DOHH2 (cell line): ENCODE measurements around the gene MRTFA.

Experiments
- H3F3A ChIP-seq: fragments of 200-600 bp; sonication (generic), shearing (Covaris generic); 2 replicates; pipeline ENCODE4 v1.6.0; 2016; ENCODE audit warnings: antibody characterized with exemption, mild to moderate bottlenecking; ENCODE audit not compliant: control insufficient read depth, insufficient read depth
- H3K27ac ChIP-seq: fragments of 200-600 bp; sonication (generic); 2 replicates; pipeline ENCODE4 v1.5.1; 2014; ENCODE audit warnings: low read depth, mild to moderate bottlenecking, low read length, moderate library complexity
- H3K27me3 ChIP-seq: fragments of 200-600 bp; sonication (generic); 2 replicates; pipeline ENCODE4 v1.6.1; 2014; ENCODE audit warnings: mild to moderate bottlenecking, low read length, mixed read lengths; ENCODE audit not compliant: control insufficient read depth
- H3K36me3 ChIP-seq: fragments of 200-600 bp; sonication (generic); 2 replicates; pipeline ENCODE4 v1.6.1; 2014; ENCODE audit warnings: mild to moderate bottlenecking, low read length, moderate library complexity, mixed read lengths; ENCODE audit not compliant: control insufficient read depth
- H3K4me1 ChIP-seq: fragments of 200-600 bp; sonication (generic); 2 replicates; pipeline ENCODE4 v1.6.1; 2014; ENCODE audit warnings: mild to moderate bottlenecking, low read length, mixed read lengths; ENCODE audit not compliant: control insufficient read depth
- H3K4me2 ChIP-seq: fragments of 200-600 bp; sonication (generic); 2 replicates; pipeline ENCODE4 v1.6.0; 2014; ENCODE audit warnings: mild to moderate bottlenecking, low read length, moderate library complexity
- H3K4me3 ChIP-seq: fragments of 200-600 bp; sonication (generic); 2 replicates; pipeline ENCODE4 v1.5.1; 2014; ENCODE audit warnings: mild to moderate bottlenecking, low read length, mixed read lengths
- H3K79me2 ChIP-seq: fragments of 200-600 bp; sonication (generic); 2 replicates; pipeline ENCODE4 v1.6.1; 2014; ENCODE audit warnings: mild to moderate bottlenecking, low read length, mixed read lengths; ENCODE audit not compliant: control insufficient read depth
- H3K9me2 ChIP-seq: fragments of 200-600 bp; sonication (generic); replicated peaks from 2 replicates; pipeline ENCODE4 v1.6.1; 2014; ENCODE audit warnings: mild to moderate bottlenecking, low read length, mixed read lengths; ENCODE audit not compliant: control insufficient read depth
- H3K9me3 ChIP-seq: fragments of 200-600 bp; sonication (generic); 2 replicates; pipeline ENCODE4 v1.6.1; 2014; ENCODE audit warnings: antibody characterized with exemption, low read length, mixed read lengths; ENCODE audit not compliant: control insufficient read depth, insufficient read depth
- H4K20me1 ChIP-seq: fragments of 200-600 bp; sonication (generic); 2 replicates; pipeline ENCODE4 v1.6.0; 2014; ENCODE audit warnings: low read depth, mild to moderate bottlenecking, antibody characterized with exemption, low read length, moderate library complexity; ENCODE audit not compliant: control insufficient read depth, insufficient read depth
- CTCF ChIP-seq: fragments of 200-600 bp; sonication (generic); IDR thresholded peaks from one replicate; pipeline ENCODE4 v1.5.1; 2014; ENCODE audit warnings: antibody characterized with exemption, mild to moderate bottlenecking, low read depth, low read length; ENCODE audit not compliant: poor library complexity, severe bottlenecking
- EZH2phosphoT487 ChIP-seq: fragments of 200-600 bp; sonication (generic); IDR thresholded peaks from 2 replicates; pipeline ENCODE4 v1.6.1; 2017; ENCODE audit warnings: borderline replicate concordance, mild to moderate bottlenecking, antibody characterized with exemption, low read length, moderate library complexity, mixed read lengths

The MRTFA gene

GRCh38 chr22:40611606-40612005, 24.9 kb downstream of the MRTFA start:
- H3F3A ChIP-seq, result no peaks in the 10 kb centered on the region
- no peak overlapping the region for H3K4me3 ChIP-seq
- H3K27ac ChIP-seq, result no peak overlapping the region
- H3K36me3 ChIP-seq, result no peaks in the 10 kb centered on the region
- no peaks in the 10 kb centered on the region for H3K27me3 ChIP-seq
- peaks cover 82% of the 10 kb centered on the region for H3K79me2 ChIP-seq
- TF ChIP-seq CTCF (no peak), EZH2phosphoT487 (no peak)
- H4K20me1 ChIP-seq, result 0 out of 2 replicates have a peak, but pooled peaks cover 5% of the 10 kb centered on the region
- H3K4me2 ChIP-seq, result no peak overlapping the region
- H3K9me2 ChIP-seq, result no peaks in the 10 kb centered on the region
- no peaks in the 10 kb centered on the region for H3K9me3 ChIP-seq
- peaks cover 15% of the 10 kb centered on the region for H3K4me1 ChIP-seq

GRCh38 chr22:40610329-40610850, 26.1 kb downstream of the MRTFA start:
- TF ChIP-seq CTCF (no peak), EZH2phosphoT487 (no peak)
- H3K36me3 ChIP-seq, result no peaks in the 10 kb centered on the region
- no peaks in the 10 kb centered on the region for H3K27me3 ChIP-seq
- H3K9me2 ChIP-seq, result no peaks in the 10 kb centered on the region
- H3F3A ChIP-seq, result no peaks in the 10 kb centered on the region
- H3K79me2 ChIP-seq, result peaks cover 87% of the 10 kb centered on the region
- H4K20me1 ChIP-seq, result 0 out of 2 replicates have a peak, but pooled peaks cover 5% of the 10 kb centered on the region
- no peak overlapping the region for H3K4me2 ChIP-seq
- H3K4me3 ChIP-seq, result no peak overlapping the region
- no peak overlapping the region for H3K27ac ChIP-seq
- peaks cover 19% of the 10 kb centered on the region for H3K4me1 ChIP-seq
- no peaks in the 10 kb centered on the region for H3K9me3 ChIP-seq

GRCh38 chr22:40609216-40609615, 27.3 kb downstream of the MRTFA start:
- H3K27ac ChIP-seq, result no peak overlapping the region
- H3K4me1 ChIP-seq, result peaks cover 19% of the 10 kb centered on the region
- no peak for TF ChIP-seq CTCF
- TF ChIP-seq EZH2phosphoT487, result no peak
- no peaks in the 10 kb centered on the region for H3K36me3 ChIP-seq
- no peaks in the 10 kb centered on the region for H3F3A ChIP-seq
- no peaks in the 10 kb centered on the region for H3K9me3 ChIP-seq
- no peak overlapping the region for H3K4me2 ChIP-seq
- no peak overlapping the region for H3K4me3 ChIP-seq
- H4K20me1 ChIP-seq, result 0 out of 2 replicates have a peak, but pooled peaks cover 10% of the 10 kb centered on the region
- no peaks in the 10 kb centered on the region for H3K9me2 ChIP-seq
- H3K27me3 ChIP-seq, result no peaks in the 10 kb centered on the region
- H3K79me2 ChIP-seq, result peaks cover 86% of the 10 kb centered on the region
